GM23338 (cell line): ENCODE data around the gene DNAJC8. TPM values are rescaled to one million over a fixed set of nuclear protein-coding genes. Genes with fewer than 3 reads are reported as not detected.

Experiments
- ATAC-seq: fragments of 200-7000 bp; cut with Tn5 transposase; 3 replicates; pipeline ENCODE4 v1.9.1; 2020
- DNase-seq: peaks from one replicate; pipeline ENCODE4 v3.0.0-alpha.2; 2015; ENCODE audit warnings: low spot score
- H2AFZ ChIP-seq: fragments of 200-600 bp; sonication (generic); 2 replicates; pipeline ENCODE4 v1.8.0; 2016; ENCODE audit warnings: antibody characterized with exemption, mild to moderate bottlenecking, moderate library complexity
- H3F3A ChIP-seq: fragments of 200-600 bp; sonication (generic); replicated peaks from 2 replicates; pipeline ENCODE4 v1.8.0; 2017; ENCODE audit warnings: antibody characterized with exemption, mixed run types, low read depth
- H3K27ac ChIP-seq: fragments of 200-600 bp; sonication (generic); 2 replicates; pipeline ENCODE4 v1.6.1; 2016; ENCODE audit warnings: low read depth
- H3K27me3 ChIP-seq: fragments of 200-600 bp; sonication (generic); 2 replicates; pipeline ENCODE4 v1.8.0; 2016; ENCODE audit warnings: mild to moderate bottlenecking, mixed run types, moderate library complexity; ENCODE audit not compliant: insufficient read depth
- H3K36me3 ChIP-seq: fragments of 200-600 bp; sonication (generic); 2 replicates; pipeline ENCODE4 v1.8.0; 2016; ENCODE audit warnings: mild to moderate bottlenecking; ENCODE audit not compliant: insufficient read depth
- H3K4me1 ChIP-seq: fragments of 200-600 bp; sonication (generic); 2 replicates; pipeline ENCODE4 v1.8.0; 2016; ENCODE audit warnings: mild to moderate bottlenecking, moderate library complexity; ENCODE audit not compliant: insufficient read depth
- H3K4me2 ChIP-seq: fragments of 200-600 bp; sonication (generic); 2 replicates; pipeline ENCODE4 v1.7.1; 2017; ENCODE audit warnings: mixed run types
- H3K4me3 ChIP-seq: fragments of 200-600 bp; sonication (generic); 2 replicates; pipeline ENCODE4 v1.6.1; 2016; ENCODE audit warnings: mixed run types
- H3K79me2 ChIP-seq: fragments of 200-600 bp; sonication (generic); replicated peaks from 2 replicates; pipeline ENCODE4 v1.8.0; 2017; ENCODE audit warnings: mild to moderate bottlenecking; ENCODE audit not compliant: insufficient read depth
- H3K9me2 ChIP-seq: fragments of 200-600 bp; sonication (generic); 2 replicates; pipeline ENCODE4 v1.8.0; 2017; ENCODE audit not compliant: insufficient read depth
- H4K20me1 ChIP-seq: fragments of 200-600 bp; sonication (generic); replicated peaks from 2 replicates; pipeline ENCODE4 v1.8.0; 2017; ENCODE audit warnings: mild to moderate bottlenecking; ENCODE audit not compliant: insufficient read depth
- H3K27ac Mint-ChIP-seq: 2 replicates; pipeline ENCODE4 v1.8.0; 2020; ENCODE audit warnings: inconsistent platforms, mild to moderate bottlenecking, moderate library complexity, mixed read lengths
- H3K27me3 Mint-ChIP-seq: 3 replicates; pipeline ENCODE4 v1.8.0; 2022; ENCODE audit warnings: low read depth, mild to moderate bottlenecking, moderate library complexity, mixed read lengths, inconsistent platforms; ENCODE audit not compliant: insufficient read depth, poor library complexity
- H3K36me3 Mint-ChIP-seq: 3 replicates; pipeline ENCODE4 v1.8.0; 2021; ENCODE audit warnings: low read depth, mild to moderate bottlenecking, inconsistent platforms, moderate library complexity, mixed read lengths
- H3K4me1 Mint-ChIP-seq: 3 replicates; pipeline ENCODE4 v1.8.0; 2020; ENCODE audit warnings: mild to moderate bottlenecking, inconsistent platforms, mixed read lengths
- H3K4me3 Mint-ChIP-seq: 3 replicates; pipeline ENCODE4 v1.8.0; 2021; ENCODE audit warnings: moderate library complexity, mild to moderate bottlenecking, inconsistent platforms, mixed read lengths
- H3K9me3 Mint-ChIP-seq: 3 replicates; pipeline ENCODE4 v1.8.0; 2020; ENCODE audit warnings: moderate library complexity, mild to moderate bottlenecking, inconsistent platforms, mixed read lengths
- CREB1 ChIP-seq: fragments of 250-450 bp; sonication (Bioruptor Pico); IDR thresholded peaks from 2 replicates; pipeline ENCODE4 v1.5.0; 2020; ENCODE audit warnings: low read depth, mild to moderate bottlenecking, moderate library complexity
- CTCF ChIP-seq, 2 experiments: fragments of 200-600 bp in 1 of 2; sonication (generic) in 1 of 2; conservative IDR thresholded peaks; 2 replicates each; pipeline versions ENCODE4 v1.5.1 to v1.6.1; 2016 to 2017; ENCODE audit warnings: antibody characterized with exemption in 2 of 2, low read depth in 2 of 2, mild to moderate bottlenecking in 2 of 2, moderate library complexity in 1 of 2
- EZH2phosphoT487 ChIP-seq: fragments of 200-600 bp; sonication (generic); IDR thresholded peaks from one replicate; pipeline ENCODE4 v1.8.1; 2018; ENCODE audit warnings: antibody characterized with exemption; ENCODE audit not compliant: unreplicated experiment
- JUNB ChIP-seq: IDR thresholded peaks from one replicate; pipeline ENCODE4 v1.6.1; 2016; ENCODE audit warnings: antibody characterized with exemption; ENCODE audit not compliant: unreplicated experiment
- NANOG ChIP-seq: IDR thresholded peaks from 2 replicates; pipeline ENCODE4 v1.6.1; 2016; ENCODE audit warnings: antibody characterized with exemption, borderline replicate concordance
- POLR2AphosphoS5 ChIP-seq: IDR thresholded peaks from 2 replicates; pipeline ENCODE4 v1.6.1; 2016; ENCODE audit warnings: antibody characterized with exemption, low read depth
- REST ChIP-seq: IDR thresholded peaks from one replicate; pipeline ENCODE4 v1.6.1; 2018; ENCODE audit warnings: antibody characterized with exemption; ENCODE audit not compliant: unreplicated experiment
- STAT1 ChIP-seq: IDR thresholded peaks from one replicate; pipeline ENCODE4 v1.6.1; 2016; ENCODE audit warnings: antibody characterized with exemption; ENCODE audit not compliant: unreplicated experiment
- ZNF114 ChIP-seq: fragments of 250-450 bp; sonication (Bioruptor Pico); IDR thresholded peaks from 2 replicates; pipeline ENCODE4 v1.5.0; 2020; ENCODE audit warnings: mild to moderate bottlenecking, moderate library complexity
- ZNF331 ChIP-seq: fragments of 250-450 bp; sonication (Bioruptor Pico); IDR thresholded peaks from 2 replicates; pipeline ENCODE4 v1.5.0; 2020; ENCODE audit warnings: low read depth, mild to moderate bottlenecking, moderate library complexity
- ZNF462 ChIP-seq: fragments of 250-450 bp; sonication (Bioruptor Pico); IDR thresholded peaks from 2 replicates; pipeline ENCODE4 v1.5.0; 2020; ENCODE audit warnings: mild to moderate bottlenecking, moderate library complexity
- polyA plus RNA-seq: library from polyadenylated mRNA; unstranded; fragments of >200 nt; fragmentation: Nextera tagmentation; extraction: Ambion mirVana; gene quantifications from 2 replicates; pipeline ENCODE4 v1.2.1, GENCODE V29; 2016
- total RNA-seq: library from RNA; depleted of rRNA; stranded (reverse); fragments of >200 nt; shearing (Covaris generic); gene quantifications from 2 replicates; pipeline ENCODE4 v1.2.3, GENCODE V29; 2014
- TF ChIP-seq, protein P1 (sequence below): IDR thresholded peaks from 2 replicates; pipeline ENCODE4 v1.6.1; 2016; ENCODE audit warnings: antibody characterized with exemption

Gene DNAJC8
- total and polyA plus RNA-seq, 2 experiments from 2014 or later: 67.3 to 210 TPM

GRCh38 chr1:28180306-28181305 is 52.2 kb downstream of the DNAJC8 start:
- Histone ChIP-seq H4K20me1 (no peaks in the 10 kb centered on the region), H3K27ac (no peak overlapping the region), H3K27me3 (no peaks in the 10 kb centered on the region), H3K4me1 (peaks cover 3% of the 10 kb centered on the region), H3K4me2 (no peak overlapping the region), H3K9me2 (no peaks in the 10 kb centered on the region), H3K4me3 (no peak overlapping the region), H2AFZ (0 out of 2 replicates have a peak overlapping the region, but pooled peaks have one; percentile 13), H3K79me2 (no peaks in the 10 kb centered on the region), H3K36me3 (no peaks in the 10 kb centered on the region), H3F3A (0 out of 2 replicates have a peak, but pooled peaks cover 3% of the 10 kb centered on the region)
- Mint-ChIP-seq H3K27ac (no peak overlapping the region), H3K36me3 (no peaks in the 10 kb centered on the region), H3K9me3 (no peaks in the 10 kb centered on the region), H3K27me3 (peaks cover 11% of the 10 kb centered on the region), H3K4me3 (no peak overlapping the region), H3K4me1 (peaks cover 8% of the 10 kb centered on the region)
- ATAC-seq (no peak; the same call in 2 of the 3 replicates), DNase-seq (peak; percentile 22)
- TF ChIP-seq CREB1 (CRISPR knock-in tag) (no peak), EZH2phosphoT487 (no peak), POLR2AphosphoS5 (no peak), CTCF (conservative IDR thresholded peaks at IDR 0.05; ENCODE audit: low read depth in 2 of 2) (no peak), ZNF462 (CRISPR knock-in tag) (no peak), REST (no peak), NANOG (no peak), JUNB (no peak), STAT1 (no peak), ZNF331 (CRISPR knock-in tag) (no peak), ZNF114 (CRISPR knock-in tag) (no peak)
- TF ChIP-seq, protein P1, sequence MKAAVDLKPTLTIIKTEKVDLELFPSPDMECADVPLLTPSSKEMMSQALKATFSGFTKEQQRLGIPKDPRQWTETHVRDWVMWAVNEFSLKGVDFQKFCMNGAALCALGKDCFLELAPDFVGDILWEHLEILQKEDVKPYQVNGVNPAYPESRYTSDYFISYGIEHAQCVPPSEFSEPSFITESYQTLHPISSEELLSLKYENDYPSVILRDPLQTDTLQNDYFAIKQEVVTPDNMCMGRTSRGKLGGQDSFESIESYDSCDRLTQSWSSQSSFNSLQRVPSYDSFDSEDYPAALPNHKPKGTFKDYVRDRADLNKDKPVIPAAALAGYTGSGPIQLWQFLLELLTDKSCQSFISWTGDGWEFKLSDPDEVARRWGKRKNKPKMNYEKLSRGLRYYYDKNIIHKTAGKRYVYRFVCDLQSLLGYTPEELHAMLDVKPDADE: no peak
